ENCODE results near the gene TDP2.

- TF ChIP-seq CTCF (IDR thresholded peaks at IDR 0.05), result no peak
- no peak for TF ChIP-seq POLR2A (IDR thresholded peaks at IDR 0.05; ENCODE audit: low read depth)
- no peak for TF ChIP-seq EP300 (IDR thresholded peaks at IDR 0.05)
Observed at GRCh38 chr6:24709014-24709711, 42.5 kb upstream of the TDP2 start.
